GM19035 (cell line): ENCODE data around the gene VANGL1.
A peak's percentile ranks its signal among the peaks of the same experiment; 100 is the strongest.

Experiments
- ATAC-seq: cut with Tn5 transposase; IDR thresholded peaks from one replicate; pipeline ENCODE4 v1.9.1; 2021; ENCODE audit not compliant: unreplicated experiment

VANGL1 gene

GRCh38 chr1:115643225-115643624, 1.5 kb downstream of the VANGL1 start:
- no peak for ATAC-seq

- ATAC-seq = no peak
Observed at GRCh38 chr1:115643666-115644065, 1.9 kb downstream of the VANGL1 start.

- no peak for ATAC-seq
Observed at GRCh38 chr1:115644109-115644508, 2.3 kb downstream of the VANGL1 start.

- ATAC-seq = no peak
Observed at GRCh38 chr1:115647047-115647446, 5.3 kb downstream of the VANGL1 start.

- ATAC-seq = no peak
Observed at GRCh38 chr1:115647507-115647906, 5.7 kb downstream of the VANGL1 start.

- no peak for ATAC-seq
Observed at GRCh38 chr1:115647919-115648650, 6.3 kb downstream of the VANGL1 start.

GRCh38 chr1:115648717-115649691, 7.2 kb downstream of the VANGL1 start:
- peak; percentile 86 for ATAC-seq

GRCh38 chr1:115649964-115650363, 8.2 kb downstream of the VANGL1 start:
- no peak for ATAC-seq

- ATAC-seq = no peak
Observed at GRCh38 chr1:115650961-115651360, 9.2 kb downstream of the VANGL1 start.

GRCh38 chr1:115651391-115651790, 9.6 kb downstream of the VANGL1 start:
- ATAC-seq = no peak

GRCh38 chr1:115652236-115652788, 10.5 kb downstream of the VANGL1 start:
- ATAC-seq = no peak

GRCh38 chr1:115654125-115654524, 12.4 kb downstream of the VANGL1 start:
- ATAC-seq = no peak

- ATAC-seq = no peak
Observed at GRCh38 chr1:115654663-115655305, 13.0 kb downstream of the VANGL1 start.

GRCh38 chr1:115655306-115655663, 13.5 kb downstream of the VANGL1 start:
- ATAC-seq = no peak

GRCh38 chr1:115655916-115656315, 14.1 kb downstream of the VANGL1 start:
- ATAC-seq = no peak

- no peak for ATAC-seq
Observed at GRCh38 chr1:115656461-115657077, 14.8 kb downstream of the VANGL1 start.

- no peak for ATAC-seq
Observed at GRCh38 chr1:115658646-115659045, 16.9 kb downstream of the VANGL1 start.

- no peak for ATAC-seq
Observed at GRCh38 chr1:115660151-115660550, 18.4 kb downstream of the VANGL1 start.

- ATAC-seq = no peak
Observed at GRCh38 chr1:115661157-115661556, 19.4 kb downstream of the VANGL1 start.

GRCh38 chr1:115665319-115666096, 23.7 kb downstream of the VANGL1 start:
- ATAC-seq = no peak
